Neural crest cell (in vitro differentiated cells): ENCODE data around the gene ODC1. TPM values are rescaled to one million over a fixed set of nuclear protein-coding genes. Genes with fewer than 3 reads are reported as not detected.

ENCODE experiments used
- DNase-seq: peaks from one replicate; pipeline ENCODE4 v3.0.0; 2021; ENCODE audit warnings: low read depth, mixed read lengths, low spot score
- H3K27ac Mint-ChIP-seq: one replicate; pipeline ENCODE4 v1.8.0; 2021; ENCODE audit warnings: mild to moderate bottlenecking, mixed read lengths; ENCODE audit not compliant: unreplicated experiment
- H3K27me3 Mint-ChIP-seq: 2 replicates; pipeline ENCODE4 v1.8.0; 2021; ENCODE audit warnings: low read depth, mild to moderate bottlenecking, mixed read lengths
- H3K36me3 Mint-ChIP-seq: 2 replicates; pipeline ENCODE4 v1.8.0; 2021; ENCODE audit warnings: low read depth, mild to moderate bottlenecking, mixed read lengths
- H3K4me1 Mint-ChIP-seq: 2 replicates; pipeline ENCODE4 v1.8.0; 2021; ENCODE audit warnings: mixed read lengths
- H3K4me3 Mint-ChIP-seq: one replicate; pipeline ENCODE4 v1.8.0; 2021; ENCODE audit warnings: mild to moderate bottlenecking, mixed read lengths
- H3K9me3 Mint-ChIP-seq: 2 replicates; pipeline ENCODE4 v1.8.0; 2021; ENCODE audit warnings: mixed read lengths
- CTCF ChIP-seq: fragments of 200-600 bp; sonication (generic); conservative IDR thresholded peaks from 2 replicates; pipeline ENCODE4 v1.5.0; 2021; ENCODE audit warnings: antibody characterized with exemption, mild to moderate bottlenecking
- total RNA-seq: library from RNA; stranded (reverse); gene quantifications from 2 replicates; pipeline ENCODE4 v1.2.1, GENCODE V29; 2021

Gene ODC1
- total RNA-seq, 1 donor from 2014 or later = 290 TPM

DNA sequence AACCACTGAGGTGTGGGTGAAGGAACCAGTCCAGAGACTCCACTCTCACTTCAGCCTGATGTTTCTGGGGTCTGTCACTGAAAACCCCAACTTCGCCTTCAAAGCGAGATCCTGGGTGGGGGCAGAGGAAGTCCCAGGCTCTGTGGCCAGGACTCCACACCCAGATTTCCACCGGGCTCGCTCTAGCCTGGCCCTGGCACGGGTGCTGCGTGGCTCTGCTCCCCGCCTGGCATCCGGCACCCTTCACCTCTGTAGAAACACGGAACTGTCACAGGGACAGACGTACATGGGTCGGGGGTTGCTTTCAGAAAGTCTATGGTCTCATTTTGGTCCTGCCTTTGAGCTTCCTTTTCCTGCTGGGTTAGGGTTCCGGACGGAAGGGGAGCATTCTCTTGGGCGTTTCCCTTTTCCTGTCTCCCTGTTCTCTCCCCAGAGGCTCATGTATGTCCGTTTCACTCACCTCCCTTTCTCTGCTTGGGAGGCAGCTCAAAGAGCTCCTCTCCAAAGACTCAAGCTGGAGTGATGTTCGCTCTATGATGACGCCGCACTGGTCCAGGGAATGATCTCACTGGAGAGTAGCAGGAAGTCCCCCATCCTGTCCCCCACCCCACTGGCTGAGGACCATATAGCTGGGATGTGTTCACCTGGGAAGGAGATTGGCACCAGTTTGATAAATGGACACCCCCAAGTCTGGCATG lies 41.5 kb downstream of the ODC1 start:
- no peak for DNase-seq
- H3K36me3 Mint-ChIP-seq = no peaks in the 10 kb centered on the region
- H3K4me1 Mint-ChIP-seq = peaks cover 14% of the 10 kb centered on the region
- no peaks in the 10 kb centered on the region for H3K27me3 Mint-ChIP-seq
- H3K4me3 Mint-ChIP-seq = no peak overlapping the region
- H3K27ac Mint-ChIP-seq = peak overlapping the region; percentile 52
- H3K9me3 Mint-ChIP-seq = no peaks in the 10 kb centered on the region
- TF ChIP-seq CTCF = no peak

DNA sequence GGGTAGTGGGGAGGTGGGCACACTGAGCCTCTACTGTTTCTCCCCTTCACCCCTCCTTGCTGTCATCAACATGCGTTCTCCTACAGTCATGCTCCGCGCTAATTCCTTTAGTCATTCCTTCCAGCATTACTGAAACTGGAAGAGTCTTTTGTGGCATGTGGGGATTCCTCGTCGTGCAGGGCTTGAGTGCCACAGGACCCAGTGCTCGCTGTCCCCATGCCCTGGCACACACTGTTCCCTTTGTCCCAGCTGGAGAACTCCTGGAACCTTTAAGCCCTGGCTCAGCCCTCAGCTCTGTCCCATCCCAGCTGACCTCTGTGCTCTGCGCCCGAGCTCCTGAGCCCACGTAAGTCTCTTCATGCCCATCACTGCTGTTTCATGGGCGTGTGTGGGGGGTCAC lies 42.1 kb downstream of the ODC1 start:
- Mint-ChIP-seq H3K27ac (no peak overlapping the region), H3K4me1 (peaks cover 18% of the 10 kb centered on the region), H3K4me3 (no peak overlapping the region), H3K36me3 (peaks cover 4% of the 10 kb centered on the region), H3K9me3 (no peaks in the 10 kb centered on the region), H3K27me3 (no peaks in the 10 kb centered on the region)
- TF ChIP-seq CTCF = no peak
- no peak for DNase-seq

DNA sequence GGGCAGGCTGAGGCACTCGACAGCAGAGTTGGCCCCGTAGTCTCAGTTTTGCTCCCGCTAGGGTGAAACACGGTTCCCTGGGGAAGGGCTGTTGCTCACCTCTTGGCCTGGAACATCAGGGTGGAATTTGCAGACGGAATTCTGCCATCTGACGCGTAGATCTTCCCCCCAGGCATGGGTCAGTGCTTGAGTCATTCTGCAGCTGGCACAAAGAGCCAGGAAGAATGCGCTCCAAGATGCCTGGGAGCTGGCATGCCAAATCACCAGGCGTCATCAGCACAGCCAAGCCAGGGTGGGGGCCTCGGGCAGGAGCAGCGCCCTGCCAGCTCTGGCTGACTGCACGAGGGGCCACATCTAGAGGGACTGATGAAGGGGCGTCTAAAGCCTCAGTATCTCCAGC lies 42.7 kb downstream of the ODC1 start:
- no peaks in the 10 kb centered on the region for H3K27me3 Mint-ChIP-seq
- peaks cover 4% of the 10 kb centered on the region for H3K36me3 Mint-ChIP-seq
- H3K4me1 Mint-ChIP-seq = peaks cover 19% of the 10 kb centered on the region
- no peaks in the 10 kb centered on the region for H3K9me3 Mint-ChIP-seq
- DNase-seq = no peak
- no peak for TF ChIP-seq CTCF
- no peak overlapping the region for H3K4me3 Mint-ChIP-seq
- no peak overlapping the region for H3K27ac Mint-ChIP-seq

GRCh38 chr2:10404324-10405143 lies 43.6 kb downstream of the ODC1 start:
- DNase-seq = no peak
- no peaks in the 10 kb centered on the region for H3K9me3 Mint-ChIP-seq
- peaks cover 4% of the 10 kb centered on the region for H3K36me3 Mint-ChIP-seq
- no peaks in the 10 kb centered on the region for H3K27me3 Mint-ChIP-seq
- H3K4me3 Mint-ChIP-seq = no peak overlapping the region
- peaks cover 19% of the 10 kb centered on the region for H3K4me1 Mint-ChIP-seq
- TF ChIP-seq CTCF = no peak
- no peak overlapping the region for H3K27ac Mint-ChIP-seq

DNA sequence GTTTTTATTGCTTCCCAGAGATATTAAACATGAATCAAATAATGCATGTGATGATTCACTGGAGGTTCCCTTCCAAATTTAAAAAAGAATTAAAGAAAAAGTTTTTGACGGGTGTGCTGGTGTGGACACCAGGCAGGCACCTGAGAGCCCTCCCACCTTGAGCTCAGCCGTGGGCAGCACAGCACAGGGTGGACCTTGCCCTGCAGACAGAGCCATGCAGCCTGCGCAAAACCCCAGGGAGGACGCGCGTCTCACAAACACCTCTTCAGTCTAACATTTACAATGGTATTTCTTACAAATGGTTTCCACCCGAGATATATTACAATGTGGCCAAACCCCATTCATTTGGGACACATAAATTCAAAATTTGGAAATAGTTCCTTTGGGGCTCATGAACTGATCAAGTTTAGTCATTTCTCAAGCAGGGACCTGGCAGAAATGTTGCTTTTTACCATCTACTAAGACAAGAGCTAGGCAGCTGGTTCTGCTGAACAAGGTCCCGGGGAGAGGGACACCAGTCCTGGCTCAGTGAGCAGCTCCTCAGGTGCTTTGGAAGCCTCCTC lies 45.4 kb downstream of the ODC1 start:
- no peaks in the 10 kb centered on the region for H3K27me3 Mint-ChIP-seq
- H3K4me3 Mint-ChIP-seq = no peak overlapping the region
- peaks cover 13% of the 10 kb centered on the region for H3K4me1 Mint-ChIP-seq
- H3K9me3 Mint-ChIP-seq = no peaks in the 10 kb centered on the region
- no peak overlapping the region for H3K27ac Mint-ChIP-seq
- no peak for TF ChIP-seq CTCF
- DNase-seq = no peak
- peaks cover 7% of the 10 kb centered on the region for H3K36me3 Mint-ChIP-seq
